ENCODE results near the gene DCAF10.

- TF ChIP-seq POLR2A (IDR thresholded peaks at IDR 0.05), result no peak
- TF ChIP-seq, protein P1, sequence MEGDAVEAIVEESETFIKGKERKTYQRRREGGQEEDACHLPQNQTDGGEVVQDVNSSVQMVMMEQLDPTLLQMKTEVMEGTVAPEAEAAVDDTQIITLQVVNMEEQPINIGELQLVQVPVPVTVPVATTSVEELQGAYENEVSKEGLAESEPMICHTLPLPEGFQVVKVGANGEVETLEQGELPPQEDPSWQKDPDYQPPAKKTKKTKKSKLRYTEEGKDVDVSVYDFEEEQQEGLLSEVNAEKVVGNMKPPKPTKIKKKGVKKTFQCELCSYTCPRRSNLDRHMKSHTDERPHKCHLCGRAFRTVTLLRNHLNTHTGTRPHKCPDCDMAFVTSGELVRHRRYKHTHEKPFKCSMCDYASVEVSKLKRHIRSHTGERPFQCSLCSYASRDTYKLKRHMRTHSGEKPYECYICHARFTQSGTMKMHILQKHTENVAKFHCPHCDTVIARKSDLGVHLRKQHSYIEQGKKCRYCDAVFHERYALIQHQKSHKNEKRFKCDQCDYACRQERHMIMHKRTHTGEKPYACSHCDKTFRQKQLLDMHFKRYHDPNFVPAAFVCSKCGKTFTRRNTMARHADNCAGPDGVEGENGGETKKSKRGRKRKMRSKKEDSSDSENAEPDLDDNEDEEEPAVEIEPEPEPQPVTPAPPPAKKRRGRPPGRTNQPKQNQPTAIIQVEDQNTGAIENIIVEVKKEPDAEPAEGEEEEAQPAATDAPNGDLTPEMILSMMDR (IDR thresholded peaks at IDR 0.05), result no peak
Measured at GRCh38 chr9:37784291-37784615, 16.3 kb upstream of the DCAF10 start.
